NCI-H1092 treated with DMSO at 0.1 percent for 48 hours (cell line): ENCODE data around the gene PZP.

Experiments used
- DNase-seq: peaks from one replicate; lab custom pipeline; 2025; lab: John Stamatoyannopoulos, UW

PZP gene

DNA sequence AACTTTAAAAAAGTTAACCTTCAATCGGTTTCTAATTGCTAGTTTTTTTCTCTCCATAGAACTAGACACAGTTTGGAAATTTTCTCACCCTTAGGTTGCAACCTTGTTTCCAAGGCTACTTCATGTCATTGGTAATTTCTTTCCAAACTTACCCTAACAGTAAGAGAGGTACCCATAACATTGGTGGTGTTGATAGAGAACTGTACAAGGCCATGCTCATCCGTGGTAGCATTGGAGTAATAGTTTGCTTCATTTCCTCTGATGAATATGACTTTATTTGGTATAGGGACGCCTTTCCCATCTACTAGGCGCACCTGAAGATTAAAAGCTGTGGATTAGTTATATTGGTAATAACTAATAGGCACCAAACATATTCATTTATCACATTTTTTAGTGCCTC, 104.1 kb downstream of the PZP start:
- DNase-seq: no peak

DNA sequence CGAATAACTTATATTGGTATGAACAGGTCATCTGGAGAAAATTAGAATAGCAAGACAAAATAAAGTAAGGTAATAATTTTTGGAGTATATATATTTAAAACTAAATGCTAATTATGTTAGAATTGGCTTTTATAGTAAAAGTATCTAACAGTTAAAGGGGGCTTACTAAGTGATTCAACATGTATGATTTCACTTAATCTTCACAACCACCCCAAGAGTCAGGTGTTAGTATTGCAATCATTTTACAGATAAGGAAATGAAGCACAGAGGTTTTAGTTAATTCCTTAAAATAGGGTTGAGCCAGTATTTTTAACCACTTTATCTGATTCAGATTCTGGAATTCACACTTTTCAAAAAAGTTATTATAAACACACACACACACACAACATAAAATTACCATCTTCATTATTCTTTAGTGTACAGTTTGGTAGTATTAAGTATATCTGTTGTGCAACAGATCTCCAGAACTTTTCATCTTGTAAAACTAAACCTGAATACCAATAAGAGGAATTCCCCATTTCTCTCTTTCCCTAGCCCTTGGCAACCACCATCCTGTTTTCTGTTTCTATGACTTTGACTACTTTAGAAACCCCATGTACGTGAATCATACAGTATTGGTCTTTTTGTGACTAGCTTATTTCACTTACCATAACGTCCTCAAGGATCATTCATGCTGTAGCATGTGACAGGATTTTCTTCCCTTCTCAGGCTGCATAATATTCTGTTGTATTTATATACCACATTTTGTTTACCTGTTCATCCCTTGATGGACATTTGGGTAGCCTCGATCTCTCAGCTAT, 104.9 kb downstream of the PZP start:
- DNase-seq: no peak

DNA sequence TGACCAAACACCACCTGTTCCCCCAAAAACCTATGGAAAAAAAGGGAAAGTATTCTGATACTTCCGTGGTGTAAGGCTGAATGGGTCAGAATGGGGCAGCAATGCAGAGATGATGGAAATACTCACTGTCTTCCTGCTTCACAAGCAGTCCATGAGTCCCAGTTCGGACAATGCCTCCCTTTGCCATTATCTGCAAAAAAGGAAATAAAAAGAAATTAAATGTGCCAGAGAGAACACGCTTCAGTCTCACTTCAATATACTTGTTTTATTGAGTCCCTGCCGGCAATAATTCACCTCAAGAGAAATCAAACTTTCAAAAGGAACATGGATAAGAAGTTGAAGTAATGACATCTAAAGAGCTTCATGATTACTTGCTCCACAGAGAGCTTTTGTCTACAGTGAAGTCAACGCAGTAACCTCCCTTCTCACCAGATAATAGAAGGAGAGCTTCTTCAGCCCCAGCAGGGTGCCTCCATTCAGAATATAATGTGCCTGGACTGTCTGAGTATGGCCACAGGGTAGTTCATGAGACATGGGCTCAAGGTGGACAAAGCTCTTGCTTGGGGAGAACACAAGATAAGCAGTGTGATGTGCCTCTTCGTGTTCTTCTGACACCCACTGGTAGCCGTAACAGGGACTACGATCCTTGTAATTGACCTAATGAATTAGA, 107.0 kb downstream of the PZP start:
- DNase-seq: no peak

DNA sequence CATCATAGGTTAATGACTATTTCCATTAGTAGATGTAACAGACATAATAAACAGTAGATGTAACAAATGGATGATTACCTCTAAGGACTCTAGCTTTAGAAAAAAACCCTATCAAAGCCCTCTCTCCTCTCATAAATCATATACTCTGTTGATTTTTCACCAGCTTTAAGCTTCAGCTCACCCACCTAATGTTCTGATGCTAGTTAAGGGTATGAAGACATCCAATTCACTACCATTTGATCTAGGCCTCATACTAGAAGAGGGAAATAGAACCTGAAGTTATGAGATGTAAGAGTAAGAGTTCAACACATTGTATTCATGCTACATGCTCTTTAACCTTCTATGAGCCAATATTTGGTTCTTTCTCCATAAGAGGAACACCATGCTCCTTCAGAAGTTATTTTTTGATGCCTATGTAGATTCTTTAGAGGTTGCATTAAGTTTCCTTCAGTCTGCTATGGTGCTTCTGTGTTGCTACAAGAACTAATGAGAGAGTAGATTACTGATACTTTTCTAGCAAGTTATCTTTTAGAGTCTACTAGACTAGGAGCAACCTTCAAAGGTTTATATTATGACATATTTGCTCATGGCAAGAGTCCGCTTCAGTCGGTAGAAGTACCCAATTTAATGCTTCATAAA, 108.5 kb downstream of the PZP start:
- DNase-seq: no peak
